RPMI8226 (cell line): ENCODE measurements around the gene A3GALT2.

Experiments
- DNase-seq: peaks from one replicate; pipeline ENCODE4 v3.0.0-alpha.2; 2015

A3GALT2 gene

GRCh38 chr1:33269621-33270020, 51.3 kb downstream of the A3GALT2 start:
- no peak for DNase-seq

- DNase-seq: no peak
These were observed 51.8 kb downstream of the A3GALT2 start for GRCh38 chr1:33268927-33269610.

- no peak for DNase-seq
These were observed 52.4 kb downstream of the A3GALT2 start for GRCh38 chr1:33268457-33268856.

GRCh38 chr1:33267468-33268205, 53.3 kb downstream of the A3GALT2 start:
- DNase-seq: no peak

GRCh38 chr1:33266766-33267165, 54.1 kb downstream of the A3GALT2 start:
- DNase-seq: no peak

- DNase-seq: no peak
These were observed 54.9 kb downstream of the A3GALT2 start for GRCh38 chr1:33265780-33266605.

GRCh38 chr1:33263890-33264504, 56.9 kb downstream of the A3GALT2 start:
- no peak for DNase-seq

- DNase-seq: no peak
These were observed 59.6 kb downstream of the A3GALT2 start for GRCh38 chr1:33261344-33261743.

- peak; percentile 20 for DNase-seq
These were observed 60.5 kb downstream of the A3GALT2 start for GRCh38 chr1:33260439-33260838.

GRCh38 chr1:33259879-33260278, 61.0 kb downstream of the A3GALT2 start:
- no peak for DNase-seq

GRCh38 chr1:33258788-33259274, 62.1 kb downstream of the A3GALT2 start:
- DNase-seq: no peak

- DNase-seq: no peak
These were observed 62.9 kb downstream of the A3GALT2 start for GRCh38 chr1:33257772-33258712.

GRCh38 chr1:33257207-33257771, 63.6 kb downstream of the A3GALT2 start:
- DNase-seq: no peak
